A673 (cell line): ENCODE measurements around the gene APOBEC3A.

Source experiments
- EZH2 ChIP-seq: fragments of 200-600 bp; sonication (generic); IDR thresholded peaks from 2 replicates; pipeline ENCODE4 v1.6.1; 2017; ENCODE audit warnings: borderline replicate concordance, low read depth, mild to moderate bottlenecking, mixed read lengths, antibody characterized with exemption, low read length; ENCODE audit not compliant: poor library complexity, severe bottlenecking
- TF ChIP-seq, protein P1 (sequence below): fragments of 300-800, 200-600 bp; sonication (generic); conservative IDR thresholded peaks from 2 replicates; pipeline ENCODE4 v1.5.1; 2017; ENCODE audit warnings: low read depth, mild to moderate bottlenecking, antibody characterized with exemption, low read length, moderate library complexity, mixed read lengths

DNA sequence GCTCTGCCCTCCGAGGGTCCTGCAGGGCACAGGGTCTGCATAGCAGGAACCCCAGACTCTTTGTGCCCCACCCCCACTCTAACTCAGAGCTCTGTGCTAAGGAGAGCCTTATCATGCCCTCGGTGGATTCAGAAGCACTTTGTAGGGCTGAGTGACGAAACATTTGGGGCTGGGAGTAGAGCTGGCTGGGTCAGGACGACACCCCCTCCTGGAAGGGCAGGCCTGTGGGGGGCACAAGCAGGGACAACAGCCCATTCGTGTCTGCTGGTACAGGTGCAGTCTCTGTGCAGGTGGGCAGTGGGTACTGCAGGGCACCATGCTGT lies 8.9 kb downstream of the APOBEC3A start:
- TF ChIP-seq, protein P1, sequence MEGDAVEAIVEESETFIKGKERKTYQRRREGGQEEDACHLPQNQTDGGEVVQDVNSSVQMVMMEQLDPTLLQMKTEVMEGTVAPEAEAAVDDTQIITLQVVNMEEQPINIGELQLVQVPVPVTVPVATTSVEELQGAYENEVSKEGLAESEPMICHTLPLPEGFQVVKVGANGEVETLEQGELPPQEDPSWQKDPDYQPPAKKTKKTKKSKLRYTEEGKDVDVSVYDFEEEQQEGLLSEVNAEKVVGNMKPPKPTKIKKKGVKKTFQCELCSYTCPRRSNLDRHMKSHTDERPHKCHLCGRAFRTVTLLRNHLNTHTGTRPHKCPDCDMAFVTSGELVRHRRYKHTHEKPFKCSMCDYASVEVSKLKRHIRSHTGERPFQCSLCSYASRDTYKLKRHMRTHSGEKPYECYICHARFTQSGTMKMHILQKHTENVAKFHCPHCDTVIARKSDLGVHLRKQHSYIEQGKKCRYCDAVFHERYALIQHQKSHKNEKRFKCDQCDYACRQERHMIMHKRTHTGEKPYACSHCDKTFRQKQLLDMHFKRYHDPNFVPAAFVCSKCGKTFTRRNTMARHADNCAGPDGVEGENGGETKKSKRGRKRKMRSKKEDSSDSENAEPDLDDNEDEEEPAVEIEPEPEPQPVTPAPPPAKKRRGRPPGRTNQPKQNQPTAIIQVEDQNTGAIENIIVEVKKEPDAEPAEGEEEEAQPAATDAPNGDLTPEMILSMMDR, result no peak
- no peak for TF ChIP-seq EZH2
